Ramos (cell line): Measurements from ENCODE around the gene PTPRD.

ENCODE experiments used
- in situ Hi-C: fragments of 300-500 bp; cut with MboI; formaldehyde crosslinking; loops from one replicate; pipeline ENCODE4 v1.14.3; 2022; ENCODE audit warnings: low sequenced_read_pairs; ENCODE audit not compliant: unreplicated experiment

PTPRD gene

DNA sequence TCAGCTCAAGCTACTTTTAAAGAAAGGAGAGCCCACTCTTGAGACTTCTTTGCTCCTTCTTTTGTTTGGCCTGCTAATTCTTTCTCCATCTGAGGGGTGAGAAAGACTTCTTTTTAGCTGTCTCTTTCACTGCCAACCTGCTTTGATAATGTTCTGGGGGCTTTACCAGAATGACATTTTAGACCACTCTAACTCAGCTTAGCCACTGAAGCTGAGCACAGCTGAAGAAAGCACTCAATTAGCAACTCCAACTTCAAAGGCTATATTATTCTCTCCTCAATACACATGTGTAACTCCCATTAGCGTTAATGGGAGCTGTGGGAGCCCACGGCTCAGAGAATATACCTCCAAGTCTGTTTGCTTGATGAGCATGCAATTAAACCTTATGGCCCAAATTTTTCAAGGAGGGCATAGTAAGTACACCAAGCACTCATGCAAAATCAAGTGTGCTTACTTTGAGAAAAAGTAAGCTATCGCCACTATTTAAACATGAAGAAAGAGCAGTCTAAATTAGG is 1997.8 kb downstream of the PTPRD start:
- in situ Hi-C loops: no loop called here

DNA sequence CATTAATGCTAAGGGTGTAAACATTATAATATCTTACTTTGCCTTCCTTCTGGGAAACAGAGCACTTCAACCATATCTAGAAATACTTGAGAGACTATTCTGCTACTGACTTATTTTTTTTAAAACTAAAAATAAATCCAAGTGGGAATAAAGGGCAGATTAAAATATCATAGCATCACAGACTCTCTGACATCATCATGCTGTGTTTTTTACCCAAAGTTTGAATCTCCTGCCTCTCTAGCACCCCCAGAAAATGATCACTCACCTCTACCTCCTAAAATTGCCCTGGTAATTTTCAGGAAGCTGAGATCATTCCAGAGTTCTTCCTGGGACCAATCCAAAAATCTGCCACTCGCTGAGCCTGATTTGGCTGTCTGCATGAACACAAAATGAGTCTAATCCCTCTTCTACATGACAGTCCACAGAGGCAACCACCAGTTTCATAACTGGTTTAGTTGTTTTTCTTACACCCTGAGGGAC is 1999.4 kb downstream of the PTPRD start:
- in situ Hi-C loops: no loop called here

GRCh38 chr9:8611153-8611552 is 2001.6 kb downstream of the PTPRD start:
- in situ Hi-C loops: no loop called here

GRCh38 chr9:8610256-8610655 is 2002.5 kb downstream of the PTPRD start:
- in situ Hi-C loops: no loop called here

DNA sequence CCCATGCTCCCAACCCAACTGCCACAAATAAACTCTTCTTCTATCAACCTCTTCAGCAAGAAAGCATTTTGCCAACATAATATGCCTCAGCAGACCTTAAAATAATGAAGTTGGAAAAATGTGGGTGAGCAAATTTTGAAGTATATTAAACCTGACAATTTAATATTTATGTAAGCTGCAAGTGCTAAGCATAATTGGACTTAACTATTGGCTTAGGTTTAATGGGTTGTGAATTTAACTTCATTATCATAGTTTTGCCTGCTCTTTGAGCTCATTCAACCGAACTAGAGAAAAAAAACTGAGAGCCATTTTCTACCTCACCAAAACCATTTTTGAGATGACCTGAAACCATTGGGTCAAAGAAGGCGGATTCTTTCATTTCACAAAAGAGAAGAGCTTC is 2007.7 kb downstream of the PTPRD start:
- in situ Hi-C loops: no loop called here

DNA sequence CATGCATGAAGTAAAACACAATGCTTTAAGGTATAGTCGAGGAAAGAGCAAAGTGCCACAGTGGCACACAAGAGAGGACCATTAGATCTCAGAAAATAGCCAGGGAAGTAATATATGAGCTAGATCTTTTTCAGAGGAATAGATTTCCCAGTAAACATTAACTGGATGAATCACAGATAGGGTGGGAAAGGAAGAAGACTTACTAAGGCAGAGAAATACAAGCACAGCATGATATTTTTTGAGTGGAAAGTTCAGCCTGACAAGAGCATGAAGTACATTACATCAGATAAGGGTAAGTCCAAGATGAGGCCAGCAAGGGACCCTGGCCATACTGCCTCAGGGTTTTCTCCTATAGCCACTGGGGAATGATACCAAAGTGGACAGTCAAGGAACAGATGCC is 2008.6 kb downstream of the PTPRD start:
- in situ Hi-C loops: no loop called here

DNA sequence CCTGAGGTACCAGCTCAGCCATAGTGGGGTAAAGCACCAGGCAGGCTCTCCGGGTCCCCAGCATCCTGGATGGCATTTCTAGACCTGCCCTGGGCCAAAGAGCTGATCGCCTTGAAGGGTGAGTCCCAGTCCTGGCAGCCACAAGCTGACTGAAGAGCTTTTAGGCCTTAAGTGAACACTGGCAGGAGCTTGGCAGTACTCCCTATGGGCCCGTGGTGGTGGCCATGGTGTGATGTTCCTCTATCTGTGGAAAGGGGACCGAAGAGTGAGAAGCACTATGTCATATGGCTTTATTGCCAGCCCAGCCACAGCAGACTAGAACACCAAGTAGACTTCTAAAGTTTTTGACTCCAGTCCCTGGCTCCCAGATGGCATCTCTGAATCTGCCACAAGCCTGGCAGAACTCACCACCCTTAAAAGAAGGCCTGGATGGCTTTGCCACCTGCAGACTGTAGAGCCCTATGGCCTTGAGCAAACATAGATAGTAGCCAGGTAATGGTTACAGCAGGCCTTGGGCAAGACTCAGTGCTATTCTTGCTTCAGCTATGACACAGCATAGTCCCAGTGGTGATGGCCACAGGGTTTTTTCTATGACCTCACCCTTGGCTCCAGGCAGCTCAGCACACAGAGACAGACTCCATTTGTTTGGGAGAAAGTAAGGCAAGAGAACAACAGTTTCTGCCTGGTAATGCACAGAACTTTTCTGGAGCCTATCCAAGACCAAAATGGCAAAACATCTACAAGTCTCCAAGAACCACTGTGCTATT is 2011.7 kb downstream of the PTPRD start:
- in situ Hi-C loops: no loop called here

- in situ Hi-C loops: no loop called here
Observed at GRCh38 chr9:8599937-8600336, 2012.9 kb downstream of the PTPRD start.

- in situ Hi-C loops: no loop called here
Observed at GRCh38 chr9:8589476-8589875, 2023.3 kb downstream of the PTPRD start.

DNA sequence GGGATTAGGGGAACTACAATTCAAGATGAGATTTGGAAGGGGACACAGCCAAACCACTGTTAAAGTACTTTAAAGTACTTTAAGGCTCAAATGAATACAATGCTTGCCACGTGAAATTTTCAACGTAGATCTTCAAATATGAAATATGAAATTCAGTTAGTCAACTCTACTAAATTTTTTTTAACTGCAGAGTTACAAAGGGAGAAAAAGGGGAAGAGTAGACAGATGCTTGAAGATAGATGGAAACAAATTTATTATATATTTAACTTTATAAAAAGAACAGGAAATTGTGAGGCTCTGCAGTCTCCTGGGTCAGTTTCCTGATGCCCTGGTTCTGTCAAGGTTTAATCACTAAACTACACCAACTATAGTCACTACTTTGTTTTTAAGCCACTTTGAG is 2027.8 kb downstream of the PTPRD start:
- in situ Hi-C loops: no loop called here

GRCh38 chr9:8579661-8580060 is 2033.1 kb downstream of the PTPRD start:
- in situ Hi-C loops: no loop called here

- in situ Hi-C loops: no loop called here
Observed at GRCh38 chr9:8576741-8577140, 2036.1 kb downstream of the PTPRD start.

DNA sequence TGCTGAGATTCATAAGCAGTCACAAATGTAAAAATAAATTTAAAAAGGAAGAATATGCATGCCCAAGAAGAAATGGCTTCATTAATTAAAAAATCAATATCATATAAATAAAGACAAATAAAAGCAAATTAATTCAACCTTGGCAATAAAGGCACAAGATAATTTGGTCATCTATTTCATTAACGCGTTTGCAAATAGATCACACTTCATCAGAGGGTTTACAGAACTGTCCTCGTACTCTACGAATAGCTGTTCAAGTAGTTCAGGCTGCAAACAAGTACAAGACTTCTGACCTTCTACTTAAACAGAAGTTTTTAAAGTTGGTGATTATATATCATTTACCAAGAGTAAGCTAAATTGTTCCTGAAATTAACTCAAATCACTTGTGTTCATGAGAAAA is 2038.0 kb downstream of the PTPRD start:
- in situ Hi-C loops: no loop called here

- in situ Hi-C loops: no loop called here
Observed at GRCh38 chr9:8572209-8572608, 2040.6 kb downstream of the PTPRD start.

GRCh38 chr9:8571643-8572042 is 2041.2 kb downstream of the PTPRD start:
- in situ Hi-C loops: no loop called here

GRCh38 chr9:8570776-8571175 is 2042.0 kb downstream of the PTPRD start:
- in situ Hi-C loops: no loop called here

GRCh38 chr9:8569823-8570222 is 2043.0 kb downstream of the PTPRD start:
- in situ Hi-C loops: no loop called here

- in situ Hi-C loops: no loop called here
Observed at GRCh38 chr9:8567963-8568579, 2044.7 kb downstream of the PTPRD start.

- in situ Hi-C loops: no loop called here
Observed at GRCh38 chr9:8564960-8565359, 2047.8 kb downstream of the PTPRD start.

- in situ Hi-C loops: no loop called here
Observed at GRCh38 chr9:8560560-8561525, 2052.0 kb downstream of the PTPRD start.

DNA sequence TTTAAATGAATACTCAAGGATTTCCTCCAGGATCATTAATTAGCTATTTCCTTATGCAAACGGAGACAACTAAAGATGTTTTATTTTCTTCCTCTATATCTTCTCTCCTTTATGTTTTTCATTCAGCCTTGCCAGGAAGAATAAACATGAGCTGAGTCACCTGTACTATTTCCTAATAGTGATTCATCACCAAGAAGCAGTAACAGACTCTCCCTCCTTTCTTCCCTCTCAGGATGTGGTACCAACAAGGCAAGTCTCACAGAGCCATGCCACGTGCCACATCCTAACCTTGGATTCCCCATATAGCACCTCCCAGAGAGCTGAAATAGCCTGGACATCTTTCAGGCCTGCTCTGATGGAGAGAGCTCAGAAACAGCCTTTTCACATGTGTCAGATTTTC is 2054.6 kb downstream of the PTPRD start:
- in situ Hi-C loops: no loop called here
